CD1c-positive myeloid dendritic cell (primary cell): ENCODE data around the gene CACNA1S.
A peak's percentile ranks its signal among the peaks of the same experiment; 100 is the strongest.

Source experiments
- DNase-seq: peaks from one replicate; pipeline ENCODE4 v3.0.0-alpha.2; 2016; ENCODE audit errors: extremely low spot score

CACNA1S gene

DNA sequence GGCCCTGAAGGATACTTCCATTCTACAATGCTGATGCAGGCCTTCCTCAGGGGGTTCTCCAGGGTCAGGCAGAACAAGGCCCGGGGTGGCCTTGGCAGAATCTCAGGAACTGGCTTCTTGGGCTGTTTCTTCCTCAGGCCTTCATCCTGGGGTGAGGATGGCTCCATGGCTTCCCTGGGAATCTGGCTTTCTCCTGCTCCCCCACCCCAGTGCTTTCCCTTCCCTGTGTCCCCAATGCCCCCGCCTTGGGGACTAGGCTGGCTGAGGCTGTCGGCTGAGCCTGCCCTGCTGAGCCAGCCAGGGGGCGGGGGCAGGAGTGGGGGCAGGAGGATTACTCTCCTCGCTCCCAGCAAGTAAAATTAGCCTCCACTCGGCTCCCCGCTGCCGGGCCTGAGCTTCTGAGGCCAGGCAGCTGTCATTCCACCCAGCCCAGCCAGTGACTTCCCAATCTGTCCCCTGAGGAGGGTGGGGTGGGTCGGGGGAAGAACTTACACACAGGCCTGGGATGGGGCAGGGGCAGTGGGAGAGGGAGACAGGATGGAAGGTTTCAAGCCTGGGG lies at the start of gene CACNA1S:
Gene CACNA1S, minus strand, starts transcription at position 254 of the 559 bp plus-strand sequence. Its CDS starts 87 bp downstream, at position 167.
- DNase-seq, result no peak

DNA sequence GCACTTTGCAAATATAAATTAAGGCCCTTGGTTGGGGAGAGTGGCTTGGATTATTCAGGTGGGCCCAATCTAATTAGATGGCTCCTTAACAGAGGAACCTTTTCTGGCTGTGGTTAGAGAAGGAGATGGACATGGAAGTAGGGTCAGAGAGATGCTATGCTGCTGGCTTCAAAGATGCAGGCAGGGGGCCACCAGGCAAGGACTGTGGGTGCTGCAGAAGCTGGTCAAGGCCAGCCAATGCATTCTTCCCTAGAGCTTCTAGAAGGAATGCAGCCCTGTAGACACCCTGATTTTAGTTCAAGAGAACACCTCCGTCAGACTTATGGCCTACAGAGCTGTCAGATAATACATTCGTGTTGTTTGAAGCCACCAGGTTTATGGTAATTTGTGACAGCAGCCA lies 45.7 kb upstream of the CACNA1S start:
- no peak for DNase-seq

DNA sequence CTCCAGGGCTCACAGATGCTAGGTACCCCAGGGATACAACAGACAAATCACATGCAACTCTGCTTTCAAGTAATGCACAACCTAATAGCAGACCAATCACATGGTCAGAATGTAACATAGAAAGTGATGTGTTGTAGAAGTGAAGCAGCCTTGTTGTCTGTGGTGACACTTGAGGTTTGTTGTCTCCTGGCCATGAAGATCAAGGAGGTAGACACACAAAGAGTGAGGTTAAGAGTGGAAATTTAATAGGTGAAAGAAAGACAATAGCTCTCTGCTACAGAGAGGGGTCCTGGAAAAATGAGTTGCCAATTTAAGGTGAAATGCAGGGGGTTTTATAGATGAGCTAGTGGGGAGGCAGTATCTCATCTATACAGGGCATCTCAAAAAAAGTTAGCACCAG lies 44.6 kb upstream of the CACNA1S start:
- no peak for DNase-seq

DNA sequence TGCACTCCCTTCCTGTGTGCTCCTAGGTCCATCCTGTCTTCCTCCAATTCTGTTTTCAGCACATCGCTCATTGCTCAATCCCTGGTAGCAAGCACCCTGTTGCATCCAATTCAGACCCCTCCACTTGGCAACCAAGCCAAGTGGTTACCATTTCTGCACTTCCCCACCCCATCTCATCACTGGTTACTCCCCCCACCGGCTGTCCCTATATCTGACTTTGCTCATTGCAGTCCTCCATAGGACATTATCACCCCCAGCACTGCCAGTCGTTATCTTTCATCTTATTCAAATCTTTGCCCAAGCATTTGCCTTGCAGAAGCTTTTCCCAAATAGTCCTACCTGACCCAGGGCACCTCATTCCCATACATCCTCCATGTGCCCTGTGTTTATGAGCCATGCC lies 44.1 kb upstream of the CACNA1S start:
- DNase-seq, result no peak

DNA sequence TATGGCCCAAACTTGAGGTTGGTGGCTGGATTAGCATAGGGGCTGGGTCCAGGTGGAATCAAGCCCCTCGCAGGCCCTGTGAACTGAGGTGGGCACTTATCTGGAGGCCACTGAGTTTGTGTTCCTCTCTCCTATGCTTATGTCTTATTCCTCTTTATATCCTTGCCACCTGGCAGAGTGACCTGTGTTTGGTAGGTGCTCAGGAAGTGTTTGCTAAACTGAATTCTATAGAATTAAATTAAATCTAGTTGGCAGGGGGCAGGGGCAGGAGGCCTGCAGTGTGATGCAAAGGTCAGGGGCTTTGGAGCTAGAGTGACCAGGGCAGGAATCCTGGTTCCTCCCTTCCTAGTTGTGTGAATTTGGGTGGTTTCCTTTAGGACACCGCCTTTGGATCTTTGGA lies 43.1 kb upstream of the CACNA1S start:
- no peak for DNase-seq

GRCh38 chr1:201154389-201155165 lies 42.4 kb upstream of the CACNA1S start, which contains the start of gene TMEM9:
Gene TMEM9 (minus strand): TSS chr1:201154474. CDS start chr1:201153923, 551 bp downstream.
- DNase-seq, result peak; percentile 96

DNA sequence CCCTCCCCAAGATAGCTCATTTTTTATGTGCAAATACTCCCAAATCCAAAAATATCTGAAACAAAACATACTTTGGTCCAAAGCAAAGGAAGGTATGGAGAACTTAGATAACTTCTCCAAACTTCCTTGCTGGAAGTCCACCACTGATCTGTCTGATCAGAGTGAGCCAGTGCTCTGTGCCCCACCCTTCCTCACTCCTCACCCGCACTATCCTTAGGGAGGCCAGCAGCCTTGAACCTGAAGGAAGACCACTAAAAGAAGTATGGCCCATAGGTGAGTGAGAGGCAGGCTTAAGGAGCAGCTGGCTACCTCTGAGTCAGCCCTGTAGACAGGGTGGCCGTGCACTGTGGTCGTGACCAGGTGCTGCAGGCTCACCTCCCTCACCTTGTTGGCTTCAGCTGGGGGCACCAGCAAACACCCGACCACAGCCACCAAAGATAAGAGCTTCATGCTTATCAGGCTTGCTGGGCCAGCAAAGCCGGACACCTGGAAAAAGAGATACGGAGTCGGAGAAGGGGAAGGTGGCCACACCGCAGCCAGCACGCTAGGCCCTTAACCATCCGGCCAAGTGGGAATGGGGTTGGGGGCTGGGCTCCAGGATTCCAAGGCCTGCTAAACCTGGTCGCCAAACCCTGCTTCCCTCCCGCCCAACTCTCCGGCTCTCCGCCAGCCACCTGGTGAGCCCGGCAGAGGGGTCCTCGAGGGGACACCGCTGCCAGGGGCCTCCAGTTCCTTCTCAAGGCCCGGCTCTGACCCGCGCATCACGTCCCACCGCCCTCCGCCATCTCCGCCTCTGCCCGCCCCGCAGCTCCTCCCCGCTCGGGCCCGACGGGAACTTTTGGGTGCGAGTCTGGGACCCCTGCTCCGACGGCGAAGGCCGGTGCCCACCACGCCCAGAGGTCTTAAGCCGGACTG lies 41.5 kb upstream of the CACNA1S start:
- DNase-seq, result peak; percentile 53

DNA sequence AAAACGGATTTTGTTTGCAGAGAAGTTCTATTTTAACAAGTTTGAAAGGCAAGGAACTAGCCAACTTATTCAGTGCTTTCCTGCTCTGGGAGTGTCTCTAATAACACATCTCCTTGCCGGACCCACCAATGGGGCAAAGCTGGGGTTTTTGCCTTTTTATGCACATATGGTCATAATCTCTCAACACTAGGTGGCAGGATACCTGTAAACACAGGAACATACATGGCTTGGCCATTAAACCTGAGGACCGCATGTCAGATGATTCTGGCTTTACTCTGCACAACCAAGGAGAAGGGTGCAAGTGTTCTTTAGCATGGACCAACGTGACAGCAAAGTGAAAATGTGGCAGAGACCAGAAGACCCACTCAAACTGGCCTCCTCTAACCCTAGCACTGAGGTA lies 37.2 kb upstream of the CACNA1S start:
- DNase-seq, result peak; percentile 30

DNA sequence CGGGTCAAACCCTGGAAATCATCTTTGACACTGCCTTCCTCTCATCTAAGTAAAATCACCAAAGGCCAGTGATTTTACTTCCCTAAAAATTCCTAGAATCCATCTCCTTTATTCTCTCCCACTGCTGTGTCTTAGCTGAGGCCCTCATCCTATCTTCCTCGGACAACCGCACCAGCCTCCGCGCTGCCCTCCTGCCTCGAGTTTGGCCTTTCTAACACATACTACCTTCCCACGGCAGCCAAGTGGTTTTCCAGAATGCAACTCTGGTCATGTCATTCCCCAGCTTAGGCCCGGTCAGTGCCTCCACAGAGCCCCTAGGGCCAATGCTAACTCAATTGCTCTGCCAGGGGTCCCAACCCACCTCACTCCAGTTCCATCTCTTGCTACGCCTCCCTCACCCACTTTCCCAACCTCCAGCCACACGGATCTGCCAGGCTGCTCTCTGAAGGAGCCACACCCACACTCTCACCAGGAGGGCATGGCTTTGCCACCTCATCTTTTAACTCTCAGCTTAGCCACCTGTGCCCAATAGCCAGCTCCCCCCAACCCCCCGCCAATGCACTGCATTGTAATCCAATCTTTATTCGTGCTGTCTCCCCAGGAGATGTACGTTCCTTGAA lies 35.3 kb upstream of the CACNA1S start:
- no peak for DNase-seq

DNA sequence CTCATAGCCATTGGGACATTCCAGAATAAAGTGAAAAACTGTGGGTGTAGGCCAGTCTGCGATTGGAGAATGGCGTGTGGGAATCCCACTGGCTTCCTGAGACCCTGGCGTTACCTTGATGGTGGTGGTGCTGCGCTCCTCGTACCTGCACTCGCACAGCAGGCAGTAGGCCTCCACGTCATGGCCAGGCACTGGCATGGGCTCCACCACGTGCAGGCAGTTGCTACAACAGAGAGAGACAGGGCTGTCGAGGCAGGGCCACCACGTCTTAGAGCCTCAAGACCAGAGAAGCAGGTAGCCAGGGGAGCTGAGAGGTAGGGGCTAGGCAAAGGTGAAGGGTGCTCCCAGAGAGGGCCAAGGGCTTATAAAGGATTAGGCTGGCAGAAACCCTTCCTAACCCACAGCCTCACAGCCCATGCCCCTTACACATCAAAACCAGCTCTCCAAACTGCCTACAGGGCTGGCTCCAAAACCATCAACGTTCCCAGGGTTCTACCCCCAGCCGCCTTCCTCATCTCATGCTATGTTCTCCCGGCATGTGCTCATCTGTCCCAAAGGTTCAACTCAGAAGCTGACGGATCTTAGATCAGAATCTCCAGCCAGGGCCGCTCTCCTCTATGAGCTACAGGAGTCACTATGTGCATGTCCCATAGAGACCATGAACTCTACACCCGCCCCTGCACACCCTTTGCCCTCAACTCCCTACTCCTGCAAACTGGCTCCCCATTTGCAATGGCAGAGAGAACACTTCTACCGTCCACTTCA lies 34.6 kb upstream of the CACNA1S start:
- DNase-seq, result no peak

DNA sequence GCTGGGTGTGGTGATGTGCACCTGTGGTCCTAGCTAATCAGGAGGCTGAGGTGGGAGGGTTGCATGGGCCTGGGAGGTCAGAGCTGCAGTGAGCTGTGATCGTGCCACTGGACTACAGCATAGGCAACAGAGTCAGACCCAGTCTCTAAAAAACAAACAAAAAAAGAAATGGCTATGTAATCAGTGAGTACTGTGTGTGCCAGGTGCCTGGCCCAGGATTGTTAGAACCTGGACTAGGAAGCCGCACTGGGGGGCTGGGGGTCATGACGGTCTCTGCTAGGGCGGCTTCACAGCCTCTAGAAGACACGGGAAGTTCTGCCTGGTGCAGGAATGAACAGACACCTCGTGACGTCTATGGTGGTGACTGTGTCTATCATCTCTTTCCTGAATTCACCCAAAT lies 33.6 kb upstream of the CACNA1S start:
- no peak for DNase-seq

DNA sequence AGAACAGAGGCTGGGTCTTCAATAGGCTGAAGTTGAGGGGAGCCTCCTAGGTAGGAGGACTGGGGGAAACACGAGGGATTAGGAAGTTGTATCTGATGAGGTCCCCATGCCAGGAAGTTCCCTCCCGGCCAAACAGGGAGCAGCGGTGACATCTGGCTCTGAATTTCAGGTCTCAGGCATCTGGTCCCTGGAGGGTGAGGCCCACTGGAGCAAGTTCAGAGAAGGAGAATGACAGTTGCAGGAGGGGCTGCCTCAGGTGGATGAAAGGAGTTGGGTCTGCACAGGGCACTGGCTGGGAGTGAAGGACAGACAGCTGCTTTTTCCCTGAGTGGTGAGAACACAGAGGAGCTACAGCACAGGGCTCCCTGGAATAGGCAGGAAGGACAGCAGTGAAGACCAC lies 32.9 kb upstream of the CACNA1S start:
- no peak for DNase-seq

- DNase-seq, result no peak
These were observed 32.5 kb upstream of the CACNA1S start for GRCh38 chr1:201144701-201145100.

DNA sequence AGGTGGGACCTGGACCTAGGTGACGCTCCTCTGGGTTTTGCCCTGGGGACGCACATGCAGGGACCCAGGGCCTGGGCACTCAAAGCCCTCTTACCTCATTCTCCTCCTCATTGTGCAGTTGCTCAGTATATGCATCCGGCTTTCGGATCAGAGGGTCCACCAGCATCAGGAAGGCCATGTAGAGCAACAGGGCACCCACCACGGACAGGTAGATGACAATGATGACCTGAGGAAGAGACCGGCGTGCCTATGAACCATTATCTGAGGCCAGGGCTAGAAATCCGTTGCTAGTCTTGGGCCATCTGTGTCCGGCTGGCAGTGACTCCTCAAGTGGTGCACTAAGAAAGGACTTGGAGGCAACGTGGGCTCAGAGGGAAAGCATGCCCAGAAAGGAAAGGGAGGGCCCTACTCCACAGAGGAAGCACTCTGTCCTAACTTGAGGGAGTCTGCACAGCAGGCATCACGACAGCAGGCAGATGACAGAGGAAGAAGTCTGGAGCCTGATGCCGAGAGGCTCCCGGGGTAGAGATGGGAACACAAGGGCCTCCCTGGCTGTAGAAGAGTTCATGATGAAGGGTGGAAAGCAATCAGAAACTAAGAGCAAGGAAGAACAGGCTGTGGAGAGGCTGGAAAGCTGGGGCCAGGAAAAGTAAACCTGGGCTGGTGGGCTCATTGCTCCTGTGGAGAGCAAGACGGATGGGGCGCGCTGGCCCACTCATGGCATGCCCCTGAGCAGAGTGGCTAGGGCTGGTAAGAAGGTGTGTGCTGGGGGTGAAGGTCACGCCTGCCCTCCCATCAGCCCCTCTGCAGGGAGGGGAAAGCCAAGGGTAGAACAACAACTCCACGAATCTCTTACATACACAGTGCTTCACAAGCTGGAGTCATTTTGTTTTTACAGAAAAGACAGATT lies 31.8 kb upstream of the CACNA1S start:
- DNase-seq, result no peak

- no peak for DNase-seq
These were observed 30.9 kb upstream of the CACNA1S start for GRCh38 chr1:201142849-201143725.

- DNase-seq, result no peak
These were observed 30.0 kb upstream of the CACNA1S start for GRCh38 chr1:201142011-201142848.

DNA sequence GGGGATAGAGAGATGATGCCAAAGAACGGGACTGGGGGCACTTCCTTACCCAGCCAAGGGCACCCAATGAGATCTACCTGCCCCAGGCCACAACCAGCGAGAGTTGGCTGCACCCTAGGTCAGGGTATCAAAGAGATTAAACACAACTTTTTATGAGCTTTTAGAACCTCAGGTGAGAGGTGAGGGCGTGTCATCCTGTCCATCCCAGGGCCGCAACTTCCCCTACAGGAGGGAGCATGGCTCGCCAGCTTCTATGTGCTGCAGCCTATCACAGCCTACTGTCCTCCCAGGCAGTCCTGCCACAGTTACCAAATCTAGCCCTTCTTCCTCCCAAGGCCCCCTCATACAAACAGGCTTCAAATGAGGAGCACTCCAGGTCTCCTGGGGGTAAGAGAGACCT lies 29.2 kb upstream of the CACNA1S start:
- no peak for DNase-seq

GRCh38 chr1:201140941-201141260 lies 28.7 kb upstream of the CACNA1S start:
- no peak for DNase-seq
